NOMO-1 treated with DMSO at 0.1 percent for 48 hours (cell line): ENCODE data around the gene CMTM7.
A peak's percentile ranks its signal among the peaks of the same experiment; 100 is the strongest.

ENCODE experiments used
- DNase-seq: peaks from one replicate; lab custom pipeline; 2025; ENCODE audit not compliant: unreplicated experiment; lab: John Stamatoyannopoulos, UW

The CMTM7 gene

DNA sequence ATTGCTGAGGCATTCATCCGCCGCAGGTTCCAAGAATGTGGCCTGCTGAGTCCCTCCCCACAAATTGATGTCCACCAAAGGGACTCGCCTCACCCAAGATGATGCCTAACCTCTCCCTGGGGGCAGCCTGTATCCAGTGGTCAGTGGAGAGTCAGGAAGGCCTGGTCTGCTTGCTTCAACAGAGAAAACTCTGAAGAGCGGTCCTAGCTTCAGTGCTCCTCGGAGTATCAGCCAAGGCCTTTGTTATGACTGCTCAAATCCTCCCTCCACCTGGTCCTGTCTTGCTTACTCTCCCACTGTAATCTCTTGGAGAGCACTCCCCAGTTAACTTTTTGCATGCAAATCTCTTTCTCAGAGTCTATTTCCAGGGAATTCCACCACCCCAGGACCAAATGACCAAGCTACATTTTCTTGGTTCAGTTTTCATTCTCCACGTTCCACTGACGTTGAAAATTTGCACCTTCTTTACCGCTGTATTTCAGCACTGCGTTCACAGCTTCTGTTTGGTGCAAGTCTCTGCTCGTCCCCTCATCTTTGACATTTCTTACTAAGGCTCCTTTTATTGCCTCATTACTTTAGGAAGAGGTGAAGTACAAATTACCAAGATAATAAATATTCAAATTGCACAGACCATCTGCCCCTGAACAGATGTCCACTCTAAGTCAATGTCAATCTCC is 22.3 kb downstream of the CMTM7 start:
- no peak for DNase-seq

DNA sequence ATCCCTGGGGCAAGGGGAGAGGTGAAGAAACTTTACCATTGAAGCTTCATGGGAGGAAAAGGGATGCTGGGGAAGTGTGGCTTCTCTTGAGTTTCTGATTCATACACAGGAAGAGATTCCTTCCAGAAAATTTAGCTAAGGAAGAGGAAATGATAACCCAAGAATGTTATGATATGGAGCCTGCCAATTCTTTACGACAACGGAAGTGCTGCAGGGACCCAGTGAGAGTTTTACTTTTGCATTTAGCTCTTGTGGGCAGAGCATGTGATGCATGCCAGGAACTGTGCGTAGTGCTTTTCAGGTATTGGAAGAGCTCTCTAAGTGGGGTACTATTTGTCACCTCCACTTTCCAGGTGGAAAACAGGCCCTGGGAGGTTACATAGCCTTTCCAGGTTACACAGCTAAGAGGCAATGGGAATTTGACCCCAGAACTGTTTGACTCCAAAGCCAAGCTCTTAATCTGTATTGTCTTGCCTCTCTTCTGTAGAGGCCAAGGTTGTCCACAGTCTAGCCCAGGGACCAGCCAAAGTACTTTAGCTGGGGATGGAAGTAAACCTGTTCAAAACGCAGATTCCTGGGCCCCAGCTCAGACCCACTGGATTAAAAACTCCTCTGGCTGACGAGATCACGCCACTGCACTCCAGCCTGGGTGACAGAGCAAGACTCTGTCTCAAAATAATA is 23.0 kb downstream of the CMTM7 start:
- no peak for DNase-seq

DNA sequence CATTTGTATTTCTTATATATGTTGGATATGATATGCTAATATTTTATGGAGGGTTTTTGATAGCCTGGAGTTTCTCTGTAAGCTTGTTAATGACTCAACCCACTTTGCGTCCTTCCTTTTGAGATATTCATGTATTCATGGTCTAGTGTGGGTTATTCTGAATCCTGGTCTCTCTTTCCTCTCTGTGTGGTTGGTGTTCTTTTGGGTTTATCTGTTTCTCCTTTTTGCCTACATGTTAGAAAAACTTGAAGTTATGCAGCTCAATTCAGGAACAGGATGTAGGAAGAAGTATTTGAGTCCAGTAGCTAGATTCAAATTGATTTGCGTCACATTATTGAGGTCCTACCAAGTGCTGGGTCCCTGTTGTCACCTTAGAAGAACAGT is 28.1 kb downstream of the CMTM7 start:
- peak; percentile 24 for DNase-seq

DNA sequence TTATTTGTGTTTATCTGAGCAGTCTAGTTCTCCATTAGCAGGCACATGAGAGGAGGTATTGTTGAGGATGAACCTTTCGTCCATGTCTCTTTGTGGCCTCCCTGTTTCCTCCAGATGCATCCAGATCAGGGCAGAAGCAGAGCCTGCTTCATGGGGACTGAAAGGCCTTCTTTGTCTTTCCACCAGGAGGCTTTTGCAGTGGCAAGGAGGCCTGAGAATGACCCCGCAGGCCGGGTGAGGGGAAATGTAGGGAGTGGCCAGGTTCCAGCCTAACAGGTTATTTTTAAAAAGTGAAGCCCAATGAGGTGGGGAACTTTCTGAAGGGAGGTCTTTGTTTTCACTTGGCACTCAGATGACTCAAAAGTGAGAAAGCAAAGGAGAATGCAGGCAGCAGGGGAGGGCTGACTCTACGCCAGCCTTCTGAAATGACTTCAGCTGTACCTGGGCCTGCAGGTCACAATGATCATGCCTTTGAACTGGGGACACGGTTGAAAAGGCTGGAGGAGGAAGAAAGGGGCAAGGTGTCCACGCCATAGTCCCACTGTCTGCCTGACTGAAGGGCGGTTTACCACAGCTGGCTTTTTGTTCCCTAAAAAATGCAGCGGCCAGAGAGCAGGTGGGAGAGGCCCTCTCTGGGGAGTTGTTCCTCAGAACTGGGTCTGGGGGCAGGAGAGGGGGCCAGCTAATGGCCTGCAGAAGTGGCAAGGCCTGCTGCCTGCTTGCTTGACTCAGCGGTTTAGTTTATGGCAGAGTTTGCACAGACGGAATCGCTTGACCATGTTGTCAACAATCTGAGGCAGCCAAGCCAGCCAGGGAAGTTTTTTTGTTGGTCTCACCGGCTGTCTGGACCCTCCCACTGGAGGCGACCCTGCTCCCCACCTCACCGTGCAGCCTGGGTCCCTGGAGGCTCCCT is 28.7 kb downstream of the CMTM7 start:
- DNase-seq: peak; percentile 53

DNA sequence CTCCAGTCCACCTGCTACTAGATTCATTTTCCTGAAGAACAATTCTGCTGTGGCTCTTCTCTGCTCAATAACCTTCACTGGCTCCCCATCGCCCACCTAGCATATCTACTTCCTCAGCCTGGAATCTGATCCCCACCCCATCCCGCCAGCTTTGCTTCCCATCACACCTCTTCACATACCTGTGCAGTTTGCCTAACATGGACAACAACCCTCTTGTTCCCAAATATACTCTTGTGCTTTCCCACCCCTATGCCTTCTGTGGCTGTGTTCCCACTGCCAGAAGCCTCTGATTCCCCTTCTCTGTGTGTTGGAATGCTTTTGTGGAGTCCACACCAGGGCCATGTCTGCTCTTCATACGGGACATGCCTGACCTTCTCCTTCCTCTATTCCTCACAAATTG is 29.5 kb downstream of the CMTM7 start:
- DNase-seq: no peak

DNA sequence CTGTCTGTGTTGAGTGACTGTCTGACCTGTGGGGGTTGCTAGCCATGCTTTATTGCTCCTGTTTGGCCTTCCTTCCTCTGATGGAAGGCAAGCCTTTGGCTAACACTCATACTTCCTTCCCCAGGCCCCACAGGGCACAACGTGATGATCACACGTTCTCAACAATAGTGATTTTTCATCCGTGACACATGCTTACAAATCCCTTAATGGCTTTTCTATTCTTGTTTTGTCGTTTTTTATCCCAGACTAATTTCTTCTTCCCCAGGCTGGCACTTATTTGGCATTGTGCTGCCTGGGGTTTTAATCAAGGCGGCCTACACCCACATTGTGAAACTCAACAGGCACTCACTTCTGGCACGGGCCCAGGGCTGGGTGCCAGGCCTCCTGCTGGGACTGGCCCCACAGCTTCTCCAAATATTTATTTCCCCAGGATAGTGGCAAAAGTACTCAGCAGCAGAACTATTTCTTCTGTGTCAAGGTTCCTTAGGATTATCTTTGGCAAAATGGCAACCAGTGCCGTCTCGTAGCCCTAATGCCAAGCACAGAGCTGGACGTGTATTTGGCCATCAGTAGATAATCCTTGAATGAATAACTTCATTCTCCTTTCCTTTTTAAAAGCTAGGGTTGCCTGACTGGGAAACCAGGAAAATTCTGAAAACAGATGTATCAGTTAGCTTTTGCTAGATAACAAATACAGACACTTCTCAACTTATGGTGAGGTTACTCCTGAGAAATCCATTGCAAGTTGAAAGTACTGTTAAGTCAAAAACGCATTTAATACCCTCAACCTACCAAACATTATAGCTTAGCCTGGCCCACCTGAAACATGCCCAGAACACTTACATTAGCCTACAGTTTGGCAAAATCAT is 30.6 kb downstream of the CMTM7 start:
- DNase-seq: no peak

DNA sequence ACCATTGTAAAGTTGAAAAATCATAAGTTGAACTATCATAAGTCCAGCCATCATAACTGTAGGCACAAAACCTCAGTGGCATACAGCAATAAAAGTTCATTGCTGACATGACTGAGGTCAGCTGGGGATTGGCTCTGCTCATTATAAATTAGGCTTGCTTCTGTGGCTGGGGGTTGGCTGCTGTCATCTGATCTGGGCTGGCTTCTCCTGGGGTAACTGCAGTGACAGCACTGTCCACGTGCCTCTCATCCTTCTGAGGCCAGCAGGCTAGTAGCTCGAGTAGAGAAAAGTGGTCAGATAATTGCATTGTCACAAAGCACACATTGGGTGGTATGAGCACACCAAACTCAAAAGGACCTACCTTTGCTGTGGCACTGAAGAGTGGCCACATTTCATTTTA is 31.3 kb downstream of the CMTM7 start:
- DNase-seq: no peak

DNA sequence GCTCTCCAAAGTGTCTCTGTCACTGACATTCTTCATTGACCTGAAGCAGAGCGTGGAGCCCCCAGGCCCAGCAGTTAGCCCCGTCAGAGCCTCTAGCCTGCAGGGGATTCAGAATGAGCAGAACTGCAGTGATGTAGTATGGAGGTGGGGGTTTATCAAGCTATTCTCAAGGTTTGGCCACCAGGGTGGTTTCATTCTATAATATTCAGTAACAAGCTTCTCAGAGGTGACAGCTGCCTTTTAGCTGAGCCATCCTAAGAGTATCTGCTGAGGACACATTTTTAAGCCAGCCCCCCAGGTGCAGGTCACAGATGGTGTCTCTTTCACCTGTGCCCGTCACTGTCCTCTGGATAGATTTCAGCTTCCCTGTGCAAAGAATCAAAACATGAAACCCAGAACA is 31.9 kb downstream of the CMTM7 start:
- DNase-seq: no peak

DNA sequence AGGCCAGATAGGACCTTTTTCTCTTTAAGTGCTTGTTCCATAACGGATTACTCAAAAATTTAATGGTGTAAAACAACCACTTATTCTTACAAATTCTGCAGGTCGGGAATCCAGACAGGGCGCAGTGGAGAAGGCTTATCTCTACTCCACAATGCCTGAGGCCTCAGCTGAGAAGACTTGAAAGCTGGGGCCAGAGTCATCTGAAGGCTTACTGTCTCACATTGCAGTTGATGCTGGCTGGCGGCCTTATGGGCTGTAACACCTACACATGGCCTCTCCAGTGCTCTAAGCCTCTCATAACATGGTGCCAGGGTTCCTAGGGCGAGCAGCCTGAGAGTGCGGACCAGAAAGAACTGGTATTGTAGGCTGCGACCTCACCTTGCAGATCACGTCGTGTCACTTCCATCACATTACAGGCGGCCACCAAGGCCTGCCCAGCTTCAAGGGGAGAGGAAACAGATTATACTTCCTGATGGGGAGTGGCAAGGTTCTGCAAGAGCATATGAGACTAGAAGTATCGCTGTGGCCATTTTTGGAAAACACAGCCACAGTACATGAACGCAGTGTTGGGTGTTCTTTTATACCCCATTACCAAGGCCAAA is 32.4 kb downstream of the CMTM7 start:
- no peak for DNase-seq

DNA sequence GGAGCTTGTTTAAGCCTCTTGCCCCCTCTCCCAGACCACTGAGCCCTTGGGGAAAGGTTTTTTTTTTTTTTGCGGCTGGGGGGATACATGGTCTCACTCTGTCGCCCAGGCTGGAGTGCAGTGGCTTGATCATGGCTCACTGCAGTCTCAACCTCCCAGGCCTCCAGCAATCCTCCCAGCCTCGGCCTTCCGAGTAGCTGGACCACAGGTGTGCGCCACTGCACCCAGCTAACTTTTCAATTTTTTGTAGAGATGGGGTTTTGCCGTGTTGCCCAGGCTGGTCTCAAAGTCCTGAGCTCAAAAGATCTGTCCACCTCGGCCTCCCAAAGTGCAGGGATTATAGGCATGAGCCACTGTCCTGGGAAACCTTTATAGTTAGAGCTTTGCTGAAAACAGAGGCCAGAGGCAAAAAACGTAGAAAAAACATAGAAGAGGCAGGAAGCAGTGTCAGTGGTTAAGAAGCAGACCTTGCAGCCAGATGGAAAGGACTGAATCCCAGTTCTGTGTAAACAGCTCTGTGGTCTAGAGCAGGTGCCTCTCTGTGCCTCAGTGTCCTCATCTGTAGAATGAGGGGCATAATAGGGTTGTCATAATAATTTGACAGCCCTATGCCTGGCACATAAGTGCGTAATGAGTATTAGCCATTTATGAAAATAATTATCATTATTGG is 33.1 kb downstream of the CMTM7 start:
- DNase-seq: no peak

DNA sequence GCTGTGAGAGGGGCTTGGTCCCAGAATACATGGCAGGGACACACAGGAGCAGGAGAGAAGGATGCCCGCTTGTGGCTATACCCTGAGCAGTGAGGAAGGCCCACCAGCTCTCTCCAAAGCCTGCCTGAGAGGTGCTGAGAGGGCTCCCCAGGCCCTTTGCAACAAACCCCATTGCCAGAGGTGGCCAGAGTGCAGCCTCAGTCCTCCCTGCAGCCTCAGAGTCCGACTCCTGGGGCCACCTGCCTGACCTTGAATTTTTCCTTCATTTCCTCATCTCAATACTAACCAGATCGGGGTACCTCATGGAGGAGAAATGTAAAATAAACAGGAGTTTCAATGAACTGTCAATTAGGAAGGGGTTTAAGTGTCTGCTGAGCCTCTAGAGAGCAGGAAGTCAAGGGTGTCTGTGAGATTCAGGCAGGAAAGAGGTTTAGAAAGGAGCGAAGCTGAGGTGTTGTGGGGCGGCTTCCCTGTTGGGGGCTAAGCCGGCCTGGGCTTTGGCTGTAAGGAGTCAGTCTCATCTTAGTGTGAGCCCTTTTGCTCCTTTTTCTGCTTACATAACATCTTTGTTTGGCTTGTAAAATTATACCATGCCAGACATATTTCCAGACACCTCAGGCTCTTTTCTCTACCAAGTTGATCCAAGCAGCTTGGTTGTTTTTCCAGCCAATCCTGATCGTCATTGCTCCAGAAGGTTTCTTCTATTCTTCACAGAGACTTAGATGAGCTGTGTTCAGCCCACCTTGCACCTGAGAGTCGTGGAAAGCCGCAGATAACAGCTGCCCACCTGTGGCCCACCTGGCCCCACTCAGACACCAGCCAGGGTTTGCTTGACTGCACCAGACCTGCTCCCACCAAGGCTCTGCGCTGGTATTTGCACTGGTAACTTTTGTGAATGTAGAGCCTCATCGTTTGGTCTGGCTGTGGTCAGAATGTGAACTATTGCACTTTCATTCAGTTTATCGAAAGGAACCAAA is 36.7 kb downstream of the CMTM7 start:
- no peak for DNase-seq

DNA sequence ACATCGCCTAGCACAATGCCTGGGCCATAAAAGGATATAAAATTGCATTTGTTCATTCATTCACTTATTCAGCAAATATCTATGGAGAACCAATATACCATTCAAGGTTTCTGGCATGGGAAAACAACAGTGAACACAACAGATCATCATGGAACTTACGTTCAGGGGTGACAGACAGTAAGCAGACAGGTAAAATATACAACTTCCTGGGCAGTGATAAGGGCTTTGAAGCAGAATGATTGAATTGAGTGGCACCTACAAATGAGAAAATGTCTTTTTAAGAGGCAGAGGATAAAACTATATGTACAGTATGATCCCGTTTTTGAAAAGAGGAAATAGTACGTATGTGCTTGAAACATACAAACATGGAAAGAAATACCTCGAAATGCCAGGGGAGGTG is 39.2 kb downstream of the CMTM7 start:
- peak; percentile 15 for DNase-seq

DNA sequence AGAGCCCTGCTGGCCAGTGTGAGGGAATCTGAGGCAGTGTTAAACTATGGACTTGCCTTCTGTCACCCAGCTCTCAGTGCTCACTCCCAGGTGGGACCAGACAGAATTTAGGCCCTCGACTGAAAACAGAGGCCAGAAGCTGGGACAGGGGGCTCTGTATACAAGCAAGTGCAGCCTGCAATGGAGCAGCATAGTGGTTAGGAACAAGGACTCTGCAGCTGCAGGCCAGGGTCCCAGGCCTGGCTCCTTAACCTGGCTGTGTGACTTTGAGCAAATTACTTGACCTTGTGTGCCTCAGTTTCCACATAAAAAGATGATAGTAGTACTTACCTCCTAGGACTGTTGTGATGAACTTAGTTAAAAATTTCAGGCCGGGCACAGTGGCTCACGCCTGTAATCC is 39.8 kb downstream of the CMTM7 start:
- no peak for DNase-seq

DNA sequence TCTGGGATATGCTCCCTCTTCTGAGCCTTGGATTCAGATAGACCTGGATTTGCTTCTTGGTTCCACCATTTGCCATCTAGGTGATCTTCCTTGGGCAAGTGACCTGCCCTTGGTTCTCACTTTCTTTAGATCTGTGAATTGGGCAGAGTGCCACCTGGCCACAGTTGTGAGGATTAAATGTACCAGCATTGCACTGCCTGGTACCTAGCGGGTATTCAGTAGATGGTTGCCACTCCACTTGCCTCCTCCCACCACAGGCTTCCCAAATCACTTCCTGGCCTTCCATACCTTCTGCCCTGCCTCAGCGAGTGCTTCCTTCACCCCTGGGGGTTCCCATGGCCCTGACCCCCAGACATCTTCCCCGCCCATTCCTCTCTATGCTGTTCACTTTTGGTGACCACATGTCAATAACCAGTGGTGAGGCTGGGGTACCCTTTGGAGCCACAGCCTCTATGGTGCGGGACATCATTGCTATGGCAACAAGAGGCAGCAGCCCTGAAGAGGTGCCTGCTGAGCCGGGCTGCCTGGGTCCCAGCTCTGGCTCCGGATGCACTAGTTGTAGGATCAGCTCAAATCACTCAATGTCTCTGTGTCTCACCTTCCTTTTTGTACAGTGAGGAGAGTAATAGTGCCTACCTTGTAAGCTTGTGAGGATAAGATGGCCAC is 40.5 kb downstream of the CMTM7 start:
- no peak for DNase-seq

DNA sequence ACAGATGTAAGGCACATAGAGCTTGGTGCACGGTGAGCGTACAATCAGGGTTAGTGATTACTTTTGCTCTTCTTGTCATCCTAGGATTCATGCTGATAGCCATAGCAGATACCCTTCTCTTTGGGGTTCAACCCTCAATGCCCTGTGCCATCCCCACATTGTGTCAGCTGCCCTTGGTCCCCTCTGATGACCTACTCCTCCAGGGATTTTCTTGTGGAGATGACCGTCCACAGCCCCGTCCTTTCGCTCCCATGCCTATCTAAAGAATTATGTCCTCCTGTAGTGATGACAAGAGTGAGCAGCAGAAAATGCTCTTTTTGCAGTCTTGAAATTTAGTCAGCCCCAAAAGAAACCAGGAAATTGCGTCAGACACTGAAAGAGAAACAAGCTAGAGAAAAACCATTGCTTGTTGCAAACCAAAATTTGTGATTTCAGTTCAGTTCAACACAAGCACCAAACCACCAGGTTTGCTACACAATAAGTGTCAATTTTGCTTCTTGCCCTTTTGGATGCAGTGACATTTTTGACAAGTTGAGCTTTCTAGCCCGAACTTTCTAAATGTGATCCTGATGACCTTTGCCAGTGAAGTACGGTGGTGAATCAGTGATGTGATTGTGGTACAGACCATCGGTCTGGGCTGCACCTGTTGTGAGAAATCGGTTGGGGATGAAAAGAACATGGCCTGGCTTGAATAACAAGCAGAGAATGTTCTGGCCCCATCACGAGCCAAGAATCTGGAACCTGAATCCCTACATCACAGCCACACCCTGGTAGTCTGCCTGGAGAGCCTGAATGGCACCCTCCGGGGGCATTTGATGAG is 41.3 kb downstream of the CMTM7 start:
- peak; percentile 76 for DNase-seq

DNA sequence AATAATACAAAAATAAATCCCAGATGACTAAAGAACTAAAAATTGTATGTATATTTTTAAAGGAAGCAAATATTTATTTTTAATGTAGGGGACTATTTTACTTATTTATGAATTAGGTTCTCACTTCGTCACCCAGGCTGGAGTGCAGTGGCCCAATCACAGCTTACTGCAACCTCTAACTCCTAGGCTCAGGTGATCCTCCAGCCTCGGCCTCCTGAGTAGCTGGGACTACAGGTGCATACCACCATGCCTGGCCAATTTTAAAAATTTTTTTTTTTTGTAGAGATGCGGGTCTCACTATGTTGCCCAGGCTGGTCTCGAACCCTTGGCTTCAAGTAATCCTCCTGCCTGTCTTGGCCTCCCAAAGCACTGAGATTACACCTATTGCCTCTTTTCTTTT is 42.6 kb downstream of the CMTM7 start:
- DNase-seq: no peak
